ENCODE measurements around the gene IL13RA2.

IL13RA2 gene

GRCh38 chrX:115047715-115048114 lies 30.3 kb upstream of the IL13RA2 start:
- no peak overlapping the region for H3K4me3 ChIP-seq (replicated peaks; ENCODE audit: low read depth, low read length)
- DNase-seq (ENCODE audit: extremely low read depth, low read depth), result no peak
- TF ChIP-seq CTCF (IDR thresholded peaks at IDR 0.05; ENCODE audit: low read depth, low read length, missing control alignments), result no peak

GRCh38 chrX:115047181-115047580 lies 29.8 kb upstream of the IL13RA2 start:
- H3K4me3 ChIP-seq (replicated peaks; ENCODE audit: low read depth, low read length), result no peak overlapping the region
- no peak for DNase-seq (ENCODE audit: extremely low read depth, low read depth)
- TF ChIP-seq CTCF (IDR thresholded peaks at IDR 0.05; ENCODE audit: low read depth, low read length, missing control alignments), result no peak

GRCh38 chrX:115040417-115040816 lies 23.0 kb upstream of the IL13RA2 start:
- TF ChIP-seq CTCF (IDR thresholded peaks at IDR 0.05; ENCODE audit: low read depth, low read length, missing control alignments), result no peak
- no peak for DNase-seq (ENCODE audit: extremely low read depth, low read depth)
- H3K4me3 ChIP-seq (replicated peaks; ENCODE audit: low read depth, low read length), result no peak overlapping the region

- no peak overlapping the region for H3K4me3 ChIP-seq (replicated peaks; ENCODE audit: low read depth, low read length)
- no peak for TF ChIP-seq CTCF (IDR thresholded peaks at IDR 0.05; ENCODE audit: low read depth, low read length, missing control alignments)
- no peak for DNase-seq (ENCODE audit: extremely low read depth, low read depth)
Measured at GRCh38 chrX:115038406-115038805, 21.0 kb upstream of the IL13RA2 start.

GRCh38 chrX:115036029-115036428 lies 18.6 kb upstream of the IL13RA2 start:
- no peak for DNase-seq (ENCODE audit: extremely low read depth, low read depth)
- H3K4me3 ChIP-seq (replicated peaks; ENCODE audit: low read depth, low read length), result no peak overlapping the region
- TF ChIP-seq CTCF (IDR thresholded peaks at IDR 0.05; ENCODE audit: low read depth, low read length, missing control alignments), result no peak

GRCh38 chrX:115031989-115032388 lies 14.6 kb upstream of the IL13RA2 start:
- TF ChIP-seq CTCF (IDR thresholded peaks at IDR 0.05; ENCODE audit: low read depth, low read length, missing control alignments), result no peak
- no peak overlapping the region for H3K4me3 ChIP-seq (replicated peaks; ENCODE audit: low read depth, low read length)
- DNase-seq (ENCODE audit: extremely low read depth, low read depth), result no peak

- TF ChIP-seq CTCF (IDR thresholded peaks at IDR 0.05; ENCODE audit: low read depth, low read length, missing control alignments), result no peak
- DNase-seq (ENCODE audit: extremely low read depth, low read depth), result no peak
- no peak overlapping the region for H3K4me3 ChIP-seq (replicated peaks; ENCODE audit: low read depth, low read length)
Measured at GRCh38 chrX:115030625-115031024, 13.2 kb upstream of the IL13RA2 start.
